GM21390 (cell line): ENCODE measurements around the gene CXCR4.
"Not testable (repeated sequence)": the region's sequence is repeated elsewhere in the genome, so short reads cannot be mapped to it uniquely, and the experiment has no call there.

ENCODE experiments used
- ATAC-seq: cut with Tn5 transposase; IDR thresholded peaks from one replicate; pipeline ENCODE4 v1.9.1; 2021; ENCODE audit not compliant: unreplicated experiment

The CXCR4 gene

GRCh38 chr2:136080114-136080513 lies 37.8 kb downstream of the CXCR4 start:
- ATAC-seq: no peak

- ATAC-seq: no peak
Observed at GRCh38 chr2:136077107-136077506, 40.8 kb downstream of the CXCR4 start.

- ATAC-seq: no peak
Observed at GRCh38 chr2:136075476-136075875, 42.5 kb downstream of the CXCR4 start.

- no peak for ATAC-seq
Observed at GRCh38 chr2:136072621-136073020, 45.3 kb downstream of the CXCR4 start.

GRCh38 chr2:136071887-136072286 lies 46.1 kb downstream of the CXCR4 start:
- not testable (repeated sequence) for ATAC-seq

GRCh38 chr2:136070913-136071312 lies 47.0 kb downstream of the CXCR4 start:
- ATAC-seq: no peak

GRCh38 chr2:136069773-136070172 lies 48.2 kb downstream of the CXCR4 start:
- ATAC-seq: no peak

GRCh38 chr2:136068581-136069227 lies 49.2 kb downstream of the CXCR4 start:
- no peak for ATAC-seq

GRCh38 chr2:136067897-136068580 lies 49.9 kb downstream of the CXCR4 start:
- no peak for ATAC-seq

- no peak for ATAC-seq
Observed at GRCh38 chr2:136067459-136067858, 50.5 kb downstream of the CXCR4 start.

GRCh38 chr2:136065907-136066306 lies 52.0 kb downstream of the CXCR4 start:
- ATAC-seq: peak; percentile 66

GRCh38 chr2:136065384-136065783 lies 52.6 kb downstream of the CXCR4 start:
- peak; percentile 14 for ATAC-seq
